GM23338 (cell line): Measurements from ENCODE around the gene AGBL2. TPM values are rescaled to one million over a fixed set of nuclear protein-coding genes. Genes with fewer than 3 reads are reported as not detected.

ENCODE experiments used
- ATAC-seq: fragments of 200-7000 bp; cut with Tn5 transposase; 3 replicates; pipeline ENCODE4 v1.9.1; 2020
- DNase-seq: peaks from one replicate; pipeline ENCODE4 v3.0.0-alpha.2; 2015; ENCODE audit warnings: low spot score
- H2AFZ ChIP-seq: fragments of 200-600 bp; sonication (generic); 2 replicates; pipeline ENCODE4 v1.8.0; 2016; ENCODE audit warnings: antibody characterized with exemption, mild to moderate bottlenecking, moderate library complexity
- H3F3A ChIP-seq: fragments of 200-600 bp; sonication (generic); replicated peaks from 2 replicates; pipeline ENCODE4 v1.8.0; 2017; ENCODE audit warnings: antibody characterized with exemption, mixed run types, low read depth
- H3K27ac ChIP-seq: fragments of 200-600 bp; sonication (generic); 2 replicates; pipeline ENCODE4 v1.6.1; 2016; ENCODE audit warnings: low read depth
- H3K27me3 ChIP-seq: fragments of 200-600 bp; sonication (generic); 2 replicates; pipeline ENCODE4 v1.8.0; 2016; ENCODE audit warnings: mild to moderate bottlenecking, mixed run types, moderate library complexity; ENCODE audit not compliant: insufficient read depth
- H3K36me3 ChIP-seq: fragments of 200-600 bp; sonication (generic); 2 replicates; pipeline ENCODE4 v1.8.0; 2016; ENCODE audit warnings: mild to moderate bottlenecking; ENCODE audit not compliant: insufficient read depth
- H3K4me1 ChIP-seq: fragments of 200-600 bp; sonication (generic); 2 replicates; pipeline ENCODE4 v1.8.0; 2016; ENCODE audit warnings: mild to moderate bottlenecking, moderate library complexity; ENCODE audit not compliant: insufficient read depth
- H3K4me2 ChIP-seq: fragments of 200-600 bp; sonication (generic); 2 replicates; pipeline ENCODE4 v1.7.1; 2017; ENCODE audit warnings: mixed run types
- H3K4me3 ChIP-seq: fragments of 200-600 bp; sonication (generic); 2 replicates; pipeline ENCODE4 v1.6.1; 2016; ENCODE audit warnings: mixed run types
- H3K79me2 ChIP-seq: fragments of 200-600 bp; sonication (generic); replicated peaks from 2 replicates; pipeline ENCODE4 v1.8.0; 2017; ENCODE audit warnings: mild to moderate bottlenecking; ENCODE audit not compliant: insufficient read depth
- H3K9me2 ChIP-seq: fragments of 200-600 bp; sonication (generic); 2 replicates; pipeline ENCODE4 v1.8.0; 2017; ENCODE audit not compliant: insufficient read depth
- H4K20me1 ChIP-seq: fragments of 200-600 bp; sonication (generic); replicated peaks from 2 replicates; pipeline ENCODE4 v1.8.0; 2017; ENCODE audit warnings: mild to moderate bottlenecking; ENCODE audit not compliant: insufficient read depth
- H3K27ac Mint-ChIP-seq: 2 replicates; pipeline ENCODE4 v1.8.0; 2020; ENCODE audit warnings: inconsistent platforms, mild to moderate bottlenecking, moderate library complexity, mixed read lengths
- H3K27me3 Mint-ChIP-seq: 3 replicates; pipeline ENCODE4 v1.8.0; 2022; ENCODE audit warnings: low read depth, mild to moderate bottlenecking, moderate library complexity, mixed read lengths, inconsistent platforms; ENCODE audit not compliant: insufficient read depth, poor library complexity
- H3K36me3 Mint-ChIP-seq: 3 replicates; pipeline ENCODE4 v1.8.0; 2021; ENCODE audit warnings: low read depth, mild to moderate bottlenecking, inconsistent platforms, moderate library complexity, mixed read lengths
- H3K4me1 Mint-ChIP-seq: 3 replicates; pipeline ENCODE4 v1.8.0; 2020; ENCODE audit warnings: mild to moderate bottlenecking, inconsistent platforms, mixed read lengths
- H3K4me3 Mint-ChIP-seq: 3 replicates; pipeline ENCODE4 v1.8.0; 2021; ENCODE audit warnings: moderate library complexity, mild to moderate bottlenecking, inconsistent platforms, mixed read lengths
- H3K9me3 Mint-ChIP-seq: 3 replicates; pipeline ENCODE4 v1.8.0; 2020; ENCODE audit warnings: moderate library complexity, mild to moderate bottlenecking, inconsistent platforms, mixed read lengths
- CREB1 ChIP-seq: fragments of 250-450 bp; sonication (Bioruptor Pico); IDR thresholded peaks from 2 replicates; pipeline ENCODE4 v1.5.0; 2020; ENCODE audit warnings: low read depth, mild to moderate bottlenecking, moderate library complexity
- CTCF ChIP-seq, 2 experiments: fragments of 200-600 bp in 1 of 2; sonication (generic) in 1 of 2; conservative IDR thresholded peaks; 2 replicates each; pipeline versions ENCODE4 v1.5.1 to v1.6.1; 2016 to 2017; ENCODE audit warnings: antibody characterized with exemption in 2 of 2, low read depth in 2 of 2, mild to moderate bottlenecking in 2 of 2, moderate library complexity in 1 of 2
- EZH2phosphoT487 ChIP-seq: fragments of 200-600 bp; sonication (generic); IDR thresholded peaks from one replicate; pipeline ENCODE4 v1.8.1; 2018; ENCODE audit warnings: antibody characterized with exemption; ENCODE audit not compliant: unreplicated experiment
- JUNB ChIP-seq: IDR thresholded peaks from one replicate; pipeline ENCODE4 v1.6.1; 2016; ENCODE audit warnings: antibody characterized with exemption; ENCODE audit not compliant: unreplicated experiment
- NANOG ChIP-seq: IDR thresholded peaks from 2 replicates; pipeline ENCODE4 v1.6.1; 2016; ENCODE audit warnings: antibody characterized with exemption, borderline replicate concordance
- POLR2AphosphoS5 ChIP-seq: IDR thresholded peaks from 2 replicates; pipeline ENCODE4 v1.6.1; 2016; ENCODE audit warnings: antibody characterized with exemption, low read depth
- ZNF114 ChIP-seq: fragments of 250-450 bp; sonication (Bioruptor Pico); IDR thresholded peaks from 2 replicates; pipeline ENCODE4 v1.5.0; 2020; ENCODE audit warnings: mild to moderate bottlenecking, moderate library complexity
- ZNF331 ChIP-seq: fragments of 250-450 bp; sonication (Bioruptor Pico); IDR thresholded peaks from 2 replicates; pipeline ENCODE4 v1.5.0; 2020; ENCODE audit warnings: low read depth, mild to moderate bottlenecking, moderate library complexity
- ZNF462 ChIP-seq: fragments of 250-450 bp; sonication (Bioruptor Pico); IDR thresholded peaks from 2 replicates; pipeline ENCODE4 v1.5.0; 2020; ENCODE audit warnings: mild to moderate bottlenecking, moderate library complexity
- polyA plus RNA-seq: library from polyadenylated mRNA; unstranded; fragments of >200 nt; fragmentation: Nextera tagmentation; extraction: Ambion mirVana; gene quantifications from 2 replicates; pipeline ENCODE4 v1.2.1, GENCODE V29; 2016
- total RNA-seq: library from RNA; depleted of rRNA; stranded (reverse); fragments of >200 nt; shearing (Covaris generic); gene quantifications from 2 replicates; pipeline ENCODE4 v1.2.3, GENCODE V29; 2014
- TF ChIP-seq, protein P1 (sequence below): IDR thresholded peaks from 2 replicates; pipeline ENCODE4 v1.6.1; 2016; ENCODE audit warnings: antibody characterized with exemption
- TF ChIP-seq, protein P2 (sequence below): IDR thresholded peaks from one replicate; pipeline ENCODE4 v1.6.1; 2018; ENCODE audit warnings: antibody characterized with exemption; ENCODE audit not compliant: unreplicated experiment

AGBL2 gene
- total and polyA plus RNA-seq, 2 experiments from 2014 or later, result 5.1 to 5.6 TPM

DNA sequence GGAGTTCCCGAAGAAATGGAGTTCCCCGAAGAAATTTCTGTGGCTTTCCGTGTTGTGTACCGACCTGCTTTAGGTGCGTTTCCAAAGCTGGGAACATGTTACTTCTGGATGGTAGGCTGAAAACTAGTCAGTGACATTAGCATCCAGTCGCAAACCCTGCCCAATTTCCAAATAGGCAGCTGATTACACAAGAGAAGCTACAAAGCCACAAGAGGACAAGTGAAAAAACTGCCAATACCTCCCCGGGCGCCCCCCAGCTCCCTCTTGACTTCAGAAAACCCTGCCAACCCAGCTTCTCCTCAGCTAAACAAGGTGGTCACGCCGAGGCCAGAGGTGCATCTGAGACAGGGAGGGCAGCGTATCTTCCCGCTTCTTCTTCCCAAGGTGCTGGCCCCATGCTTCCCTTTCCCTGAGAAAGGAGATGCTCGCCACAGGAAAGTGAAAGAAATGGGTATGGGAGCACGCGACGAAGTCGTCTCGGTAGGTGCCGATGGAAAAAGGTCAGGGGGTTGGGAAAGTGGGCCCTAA is 551 bp downstream of the AGBL2 start:
- H3K9me3 Mint-ChIP-seq, result no peaks in the 10 kb centered on the region
- H4K20me1 ChIP-seq, result no peaks in the 10 kb centered on the region
- no peaks in the 10 kb centered on the region for H3K27me3 ChIP-seq
- no peaks in the 10 kb centered on the region for H3K79me2 ChIP-seq
- peak; percentile 54 for ATAC-seq
- H3K27ac Mint-ChIP-seq, result peak overlapping the region; percentile 97
- peak overlapping the region; percentile 86 for H3K4me3 ChIP-seq
- peak overlapping the region; percentile 96 for H3K4me2 ChIP-seq
- peak overlapping the region; percentile 79 for H3K27ac ChIP-seq
- H3K9me2 ChIP-seq, result no peaks in the 10 kb centered on the region
- H3K4me1 ChIP-seq, result peaks cover 9% of the 10 kb centered on the region
- H3K4me3 Mint-ChIP-seq, result peak overlapping the region; percentile 95
- TF ChIP-seq CREB1 (CRISPR knock-in tag) (no peak), ZNF462 (CRISPR knock-in tag) (no peak), NANOG (no peak), POLR2AphosphoS5 (no peak), EZH2phosphoT487 (no peak), ZNF114 (no peak), JUNB (no peak), CTCF (conservative IDR thresholded peaks at IDR 0.05; ENCODE audit: low read depth in 2 of 2) (no peak), ZNF331 (no peak)
- TF ChIP-seq, protein P1, sequence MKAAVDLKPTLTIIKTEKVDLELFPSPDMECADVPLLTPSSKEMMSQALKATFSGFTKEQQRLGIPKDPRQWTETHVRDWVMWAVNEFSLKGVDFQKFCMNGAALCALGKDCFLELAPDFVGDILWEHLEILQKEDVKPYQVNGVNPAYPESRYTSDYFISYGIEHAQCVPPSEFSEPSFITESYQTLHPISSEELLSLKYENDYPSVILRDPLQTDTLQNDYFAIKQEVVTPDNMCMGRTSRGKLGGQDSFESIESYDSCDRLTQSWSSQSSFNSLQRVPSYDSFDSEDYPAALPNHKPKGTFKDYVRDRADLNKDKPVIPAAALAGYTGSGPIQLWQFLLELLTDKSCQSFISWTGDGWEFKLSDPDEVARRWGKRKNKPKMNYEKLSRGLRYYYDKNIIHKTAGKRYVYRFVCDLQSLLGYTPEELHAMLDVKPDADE, result no peak
- TF ChIP-seq, protein P2, sequence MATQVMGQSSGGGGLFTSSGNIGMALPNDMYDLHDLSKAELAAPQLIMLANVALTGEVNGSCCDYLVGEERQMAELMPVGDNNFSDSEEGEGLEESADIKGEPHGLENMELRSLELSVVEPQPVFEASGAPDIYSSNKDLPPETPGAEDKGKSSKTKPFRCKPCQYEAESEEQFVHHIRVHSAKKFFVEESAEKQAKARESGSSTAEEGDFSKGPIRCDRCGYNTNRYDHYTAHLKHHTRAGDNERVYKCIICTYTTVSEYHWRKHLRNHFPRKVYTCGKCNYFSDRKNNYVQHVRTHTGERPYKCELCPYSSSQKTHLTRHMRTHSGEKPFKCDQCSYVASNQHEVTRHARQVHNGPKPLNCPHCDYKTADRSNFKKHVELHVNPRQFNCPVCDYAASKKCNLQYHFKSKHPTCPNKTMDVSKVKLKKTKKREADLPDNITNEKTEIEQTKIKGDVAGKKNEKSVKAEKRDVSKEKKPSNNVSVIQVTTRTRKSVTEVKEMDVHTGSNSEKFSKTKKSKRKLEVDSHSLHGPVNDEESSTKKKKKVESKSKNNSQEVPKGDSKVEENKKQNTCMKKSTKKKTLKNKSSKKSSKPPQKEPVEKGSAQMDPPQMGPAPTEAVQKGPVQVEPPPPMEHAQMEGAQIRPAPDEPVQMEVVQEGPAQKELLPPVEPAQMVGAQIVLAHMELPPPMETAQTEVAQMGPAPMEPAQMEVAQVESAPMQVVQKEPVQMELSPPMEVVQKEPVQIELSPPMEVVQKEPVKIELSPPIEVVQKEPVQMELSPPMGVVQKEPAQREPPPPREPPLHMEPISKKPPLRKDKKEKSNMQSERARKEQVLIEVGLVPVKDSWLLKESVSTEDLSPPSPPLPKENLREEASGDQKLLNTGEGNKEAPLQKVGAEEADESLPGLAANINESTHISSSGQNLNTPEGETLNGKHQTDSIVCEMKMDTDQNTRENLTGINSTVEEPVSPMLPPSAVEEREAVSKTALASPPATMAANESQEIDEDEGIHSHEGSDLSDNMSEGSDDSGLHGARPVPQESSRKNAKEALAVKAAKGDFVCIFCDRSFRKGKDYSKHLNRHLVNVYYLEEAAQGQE, result no peak
- peaks cover 36% of the 10 kb centered on the region for H3K36me3 Mint-ChIP-seq
- peaks cover 31% of the 10 kb centered on the region for H3F3A ChIP-seq
- H3K4me1 Mint-ChIP-seq, result peaks cover 23% of the 10 kb centered on the region
- peaks cover 29% of the 10 kb centered on the region for H3K36me3 ChIP-seq
- peaks cover 8% of the 10 kb centered on the region for H3K27me3 Mint-ChIP-seq
- H2AFZ ChIP-seq, result peak overlapping the region; percentile 96
- DNase-seq, result peak; percentile 48
